Measurements from ENCODE around the gene KRT85. TPM values are rescaled to one million over a fixed set of nuclear protein-coding genes. Genes with fewer than 3 reads are reported as not detected.

Gene KRT85
- total and polyA plus RNA-seq, 2 of the 4 experiments (the other 2 are of a cell fraction): not detected

DNA sequence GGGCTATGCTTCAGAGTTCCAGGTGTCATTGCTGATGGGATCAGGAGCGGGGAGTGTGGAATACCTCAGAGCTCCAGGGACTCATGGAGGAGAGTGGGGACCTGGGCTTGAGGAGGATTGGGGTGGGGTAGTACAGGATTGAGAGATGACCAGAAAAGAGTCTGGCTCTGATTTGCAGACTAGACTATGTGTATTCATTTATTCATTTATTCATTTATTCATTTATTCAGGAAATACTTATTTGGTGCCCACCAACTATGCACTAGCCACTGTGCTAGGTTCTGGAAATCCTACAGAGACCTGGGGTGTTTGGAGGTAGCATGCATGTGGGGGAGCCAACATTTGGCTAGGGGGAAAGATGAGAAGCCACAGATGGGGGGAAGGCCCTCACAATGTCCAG is 45.2 kb downstream of the KRT85 start:
- no peak overlapping the region for H2BK15ac ChIP-seq (ENCODE audit: low read depth, low read length)
- H3K79me1 ChIP-seq (ENCODE audit: low read depth in 1 of 2, low read length in 2 of 2): no peaks in the 10 kb centered on the region
- H2AK5ac ChIP-seq (ENCODE audit: low read depth, low read length): no peak overlapping the region
- H3K4me1 ChIP-seq (ENCODE audit: control insufficient read depth, insufficient read depth, low read length): no peaks in the 10 kb centered on the region
- H2AFZ ChIP-seq (replicated peaks; ENCODE audit: low read length, poor library complexity): no peak overlapping the region
- ChIA-PET CTCF (no interaction called here), POLR2A (ENCODE audit: unreplicated experiment) (no interaction called here)
- H3K4ac ChIP-seq (ENCODE audit: low read depth, low read length): no peak overlapping the region
- no CpG with 5 or more reads among the region's 1 CpG for WGBS, 2 experiments (ENCODE audit: extremely low coverage in 2 of 2, insufficient read length in 1 of 2)
- in situ Hi-C loops (cut with MboI; ENCODE audit: low sequenced_read_pairs) (no loop called here), dilution Hi-C loops (cut with HindIII; ENCODE audit: low sequenced_read_pairs, unreplicated experiment) (no loop called here), intact Hi-C loops (cut with micrococcal nuclease) (no loop called here)
- no peak overlapping the region for H4K8ac ChIP-seq (ENCODE audit: low read depth in 2 of 2, low read length in 2 of 2)
- H4K91ac ChIP-seq (ENCODE audit: insufficient read depth, low read depth, low read length): no peak overlapping the region
- H4K20me1 ChIP-seq (ENCODE audit: insufficient read depth, low read length): no peaks in the 10 kb centered on the region
- BruUV-seq (replicated peaks): no TSS peak
- DNase-seq (no peak), ATAC-seq (ENCODE audit: low read depth) (no peak)
- H3K27ac ChIP-seq (ENCODE audit: insufficient read depth, low read length): no peak overlapping the region
- H3K18ac ChIP-seq (ENCODE audit: low read depth, low read length): no peak overlapping the region
- H3K4me2 ChIP-seq (ENCODE audit: low read depth, low read length): no peak overlapping the region
- no peak overlapping the region for H3K9ac ChIP-seq (ENCODE audit: low read depth, low read length)
- H2BK120ac ChIP-seq (ENCODE audit: low read depth, low read length): no peak overlapping the region
- TF ChIP-seq FOS (IDR thresholded peaks at IDR 0.05; ENCODE audit: low read depth, low read length): no peak
- no peak for TF ChIP-seq RCOR1 (IDR thresholded peaks at IDR 0.05; ENCODE audit: insufficient replicate concordance, low read length)
- no peak for TF ChIP-seq SMC3 (IDR thresholded peaks at IDR 0.05; ENCODE audit: low read depth, low read length)
- TF ChIP-seq, protein P1, sequence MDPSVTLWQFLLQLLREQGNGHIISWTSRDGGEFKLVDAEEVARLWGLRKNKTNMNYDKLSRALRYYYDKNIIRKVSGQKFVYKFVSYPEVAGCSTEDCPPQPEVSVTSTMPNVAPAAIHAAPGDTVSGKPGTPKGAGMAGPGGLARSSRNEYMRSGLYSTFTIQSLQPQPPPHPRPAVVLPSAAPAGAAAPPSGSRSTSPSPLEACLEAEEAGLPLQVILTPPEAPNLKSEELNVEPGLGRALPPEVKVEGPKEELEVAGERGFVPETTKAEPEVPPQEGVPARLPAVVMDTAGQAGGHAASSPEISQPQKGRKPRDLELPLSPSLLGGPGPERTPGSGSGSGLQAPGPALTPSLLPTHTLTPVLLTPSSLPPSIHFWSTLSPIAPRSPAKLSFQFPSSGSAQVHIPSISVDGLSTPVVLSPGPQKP (IDR thresholded peaks at IDR 0.05; ENCODE audit: borderline replicate concordance, low read depth, low read length): no peak
- TF ChIP-seq, protein P2, sequence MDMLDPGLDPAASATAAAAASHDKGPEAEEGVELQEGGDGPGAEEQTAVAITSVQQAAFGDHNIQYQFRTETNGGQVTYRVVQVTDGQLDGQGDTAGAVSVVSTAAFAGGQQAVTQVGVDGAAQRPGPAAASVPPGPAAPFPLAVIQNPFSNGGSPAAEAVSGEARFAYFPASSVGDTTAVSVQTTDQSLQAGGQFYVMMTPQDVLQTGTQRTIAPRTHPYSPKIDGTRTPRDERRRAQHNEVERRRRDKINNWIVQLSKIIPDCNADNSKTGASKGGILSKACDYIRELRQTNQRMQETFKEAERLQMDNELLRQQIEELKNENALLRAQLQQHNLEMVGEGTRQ (IDR thresholded peaks at IDR 0.05; ENCODE audit: low read depth, low read length): no peak
- no peak for TF ChIP-seq MAFK (IDR thresholded peaks at IDR 0.05; ENCODE audit: low read depth, low read length)
- TF ChIP-seq, protein P3, sequence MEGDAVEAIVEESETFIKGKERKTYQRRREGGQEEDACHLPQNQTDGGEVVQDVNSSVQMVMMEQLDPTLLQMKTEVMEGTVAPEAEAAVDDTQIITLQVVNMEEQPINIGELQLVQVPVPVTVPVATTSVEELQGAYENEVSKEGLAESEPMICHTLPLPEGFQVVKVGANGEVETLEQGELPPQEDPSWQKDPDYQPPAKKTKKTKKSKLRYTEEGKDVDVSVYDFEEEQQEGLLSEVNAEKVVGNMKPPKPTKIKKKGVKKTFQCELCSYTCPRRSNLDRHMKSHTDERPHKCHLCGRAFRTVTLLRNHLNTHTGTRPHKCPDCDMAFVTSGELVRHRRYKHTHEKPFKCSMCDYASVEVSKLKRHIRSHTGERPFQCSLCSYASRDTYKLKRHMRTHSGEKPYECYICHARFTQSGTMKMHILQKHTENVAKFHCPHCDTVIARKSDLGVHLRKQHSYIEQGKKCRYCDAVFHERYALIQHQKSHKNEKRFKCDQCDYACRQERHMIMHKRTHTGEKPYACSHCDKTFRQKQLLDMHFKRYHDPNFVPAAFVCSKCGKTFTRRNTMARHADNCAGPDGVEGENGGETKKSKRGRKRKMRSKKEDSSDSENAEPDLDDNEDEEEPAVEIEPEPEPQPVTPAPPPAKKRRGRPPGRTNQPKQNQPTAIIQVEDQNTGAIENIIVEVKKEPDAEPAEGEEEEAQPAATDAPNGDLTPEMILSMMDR (conservative IDR thresholded peaks at IDR 0.05; ENCODE audit: low read depth, low read length): no peak
- TF ChIP-seq MXI1 (IDR thresholded peaks at IDR 0.05; ENCODE audit: borderline replicate concordance, low read depth, low read length): no peak
- no peak for TF ChIP-seq MAZ (IDR thresholded peaks at IDR 0.05; ENCODE audit: borderline replicate concordance, low read depth, low read length)
- TF ChIP-seq NFE2L2 (IDR thresholded peaks at IDR 0.05; ENCODE audit: low read depth, low read length): no peak
- no peak for TF ChIP-seq CHD1 (IDR thresholded peaks at IDR 0.05; ENCODE audit: low read depth, low read length)
- TF ChIP-seq POLR2A (IDR thresholded peaks at IDR 0.05; ENCODE audit: low read depth, low read length): no peak
- no peak for TF ChIP-seq RFX5 (IDR thresholded peaks at IDR 0.05; ENCODE audit: low read depth, low read length)
- no peak for TF ChIP-seq RAD21 (IDR thresholded peaks at IDR 0.05; ENCODE audit: low read length)
- TF ChIP-seq CEBPB (IDR thresholded peaks at IDR 0.05; ENCODE audit: low read depth, low read length): no peak
- TF ChIP-seq BHLHE40 (IDR thresholded peaks at IDR 0.05; ENCODE audit: low read depth, low read length): no peak
- H3K14ac ChIP-seq (replicated peaks; ENCODE audit: low read depth, low read length): no peak overlapping the region
- H2BK20ac ChIP-seq (ENCODE audit: low read depth, low read length): no peak overlapping the region
- peaks cover 78% of the 10 kb centered on the region for H3K27me3 ChIP-seq (ENCODE audit: control insufficient read depth, insufficient read depth, low read length)
- no peak overlapping the region for H2AK9ac ChIP-seq (replicated peaks; ENCODE audit: low read depth, low read length, poor library complexity)
- H2BK5ac ChIP-seq (ENCODE audit: low read depth, low read length, poor library complexity, severe bottlenecking): no peak overlapping the region
- no peak overlapping the region for H3K4me3 ChIP-seq (ENCODE audit: insufficient read depth, low read depth, low read length)
- H3K36me3 ChIP-seq (ENCODE audit: control insufficient read depth, insufficient read depth, low read length): no peaks in the 10 kb centered on the region
- H3K9me3 ChIP-seq (ENCODE audit: control insufficient read depth, insufficient read depth, low read length): no peaks in the 10 kb centered on the region
- H3K23ac ChIP-seq (ENCODE audit: low read depth, low read length): no peak overlapping the region
- no peaks in the 10 kb centered on the region for H3K9me1 ChIP-seq (ENCODE audit: insufficient read depth, low read length)
- no peak overlapping the region for H3K56ac ChIP-seq (ENCODE audit: extremely low read depth, insufficient read depth, low read length)
- no peak overlapping the region for H4K5ac ChIP-seq (ENCODE audit: low read depth, low read length)
